ENCODE data around the gene VAMP4.
"Not testable (repeated sequence)": the region's sequence is repeated elsewhere in the genome, so short reads cannot be mapped to it uniquely, and the experiment has no call there.

Gene VAMP4

GRCh38 chr1:171716616-171717015, 25.2 kb downstream of the VAMP4 start:
- in situ Hi-C loops (cut with MboI; ENCODE audit: low sequenced_read_pairs, unreplicated experiment) = no loop called here
- DNase-seq (ENCODE audit: low spot score) = no peak
- TF ChIP-seq CTCF (IDR thresholded peaks at IDR 0.05; ENCODE audit: borderline replicate concordance, control extremely low read depth, extremely low read depth, insufficient read depth, missing control alignments) = no peak

- peak; percentile 16 for TF ChIP-seq CTCF (IDR thresholded peaks at IDR 0.05; ENCODE audit: borderline replicate concordance, control extremely low read depth, extremely low read depth, insufficient read depth, missing control alignments)
- in situ Hi-C loops (cut with MboI; ENCODE audit: low sequenced_read_pairs, unreplicated experiment) = no loop called here
- DNase-seq (ENCODE audit: low spot score) = no peak
Measured at GRCh38 chr1:171715813-171716251, 26.0 kb downstream of the VAMP4 start.

- no peak for DNase-seq (ENCODE audit: low spot score)
- in situ Hi-C loops (cut with MboI; ENCODE audit: low sequenced_read_pairs, unreplicated experiment) = no loop called here
- no peak for TF ChIP-seq CTCF (IDR thresholded peaks at IDR 0.05; ENCODE audit: borderline replicate concordance, control extremely low read depth, extremely low read depth, insufficient read depth, missing control alignments)
Measured at GRCh38 chr1:171712341-171712740, 29.5 kb downstream of the VAMP4 start.

- TF ChIP-seq CTCF (IDR thresholded peaks at IDR 0.05; ENCODE audit: borderline replicate concordance, control extremely low read depth, extremely low read depth, insufficient read depth, missing control alignments) = no peak
- in situ Hi-C loops (cut with MboI; ENCODE audit: low sequenced_read_pairs, unreplicated experiment) = no loop called here
Measured at GRCh38 chr1:171711643-171712042, 30.2 kb downstream of the VAMP4 start.

GRCh38 chr1:171707583-171707982, 34.3 kb downstream of the VAMP4 start:
- no peak for DNase-seq (ENCODE audit: low spot score)
- in situ Hi-C loops (cut with MboI; ENCODE audit: low sequenced_read_pairs, unreplicated experiment) = no loop called here
- no peak for TF ChIP-seq CTCF (IDR thresholded peaks at IDR 0.05; ENCODE audit: borderline replicate concordance, control extremely low read depth, extremely low read depth, insufficient read depth, missing control alignments)

More at GRCh38 chr1:171711643-171712042, 30.2 kb downstream of the VAMP4 start:
- no peak for DNase-seq (ENCODE audit: low spot score)

GRCh38 chr1:171702598-171702997, 39.3 kb downstream of the VAMP4 start:
- in situ Hi-C loops (cut with MboI; ENCODE audit: low sequenced_read_pairs, unreplicated experiment) = no loop called here
- TF ChIP-seq CTCF (IDR thresholded peaks at IDR 0.05; ENCODE audit: borderline replicate concordance, control extremely low read depth, extremely low read depth, insufficient read depth, missing control alignments) = no peak
- no peak for DNase-seq (ENCODE audit: low spot score)

GRCh38 chr1:171699531-171699930, 42.3 kb downstream of the VAMP4 start:
- no peak for DNase-seq (ENCODE audit: low spot score)
- no peak for TF ChIP-seq CTCF (IDR thresholded peaks at IDR 0.05; ENCODE audit: borderline replicate concordance, control extremely low read depth, extremely low read depth, insufficient read depth, missing control alignments)
- in situ Hi-C loops (cut with MboI; ENCODE audit: low sequenced_read_pairs, unreplicated experiment) = no loop called here

- in situ Hi-C loops (cut with MboI; ENCODE audit: low sequenced_read_pairs, unreplicated experiment); DNase-seq (ENCODE audit: low spot score): not testable (repeated sequence)
Measured at GRCh38 chr1:171695772-171696171, 46.1 kb downstream of the VAMP4 start.

GRCh38 chr1:171693541-171693940, 48.3 kb downstream of the VAMP4 start:
- DNase-seq (ENCODE audit: low spot score); in situ Hi-C loops (cut with MboI; ENCODE audit: low sequenced_read_pairs, unreplicated experiment): not testable (repeated sequence)

Measured in GM13976 (cell line).